ENCODE data around the gene DOCK7.
"Not testable (repeated sequence)": the region's sequence is repeated elsewhere in the genome, so short reads cannot be mapped to it uniquely, and the experiment has no call there.

The DOCK7 gene

DNA sequence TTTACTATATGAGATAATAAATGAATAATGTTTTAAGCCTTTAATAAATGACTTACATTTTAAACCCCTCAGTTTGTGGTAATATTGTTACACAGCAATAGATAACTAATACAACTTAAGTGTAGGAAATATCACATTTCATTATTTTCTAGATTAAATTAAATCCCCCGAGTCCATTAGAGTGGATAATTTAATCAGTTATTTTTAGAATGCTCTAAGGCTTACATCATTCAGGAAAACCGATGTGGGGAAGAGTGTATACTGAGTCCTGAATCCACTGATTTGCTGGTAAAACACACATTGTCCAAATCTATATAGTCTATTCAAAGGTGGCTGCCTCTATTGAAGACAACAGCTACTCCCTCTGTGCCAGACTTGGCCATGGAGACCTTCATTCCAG is 35.7 kb upstream of the DOCK7 start:
- H3K27ac ChIP-seq (ENCODE audit: low read depth in 2 of 2, low read length in 2 of 2): no peak overlapping the region
- no peaks in the 10 kb centered on the region for H3K27me3 ChIP-seq (ENCODE audit: control insufficient read depth in 2 of 2, insufficient read depth in 2 of 2, low read length in 2 of 2)
- peaks cover 13 to 41% of the 10 kb centered on the region in 2 donors for H3K4me1 ChIP-seq (ENCODE audit: control insufficient read depth in 2 of 2, insufficient read depth in 2 of 2, low read length in 2 of 2)
- no peak overlapping the region for H3K9ac ChIP-seq (ENCODE audit: low read depth in 1 of 2, low read length in 2 of 2)
- H3K4me3 ChIP-seq (ENCODE audit: low read length in 2 of 2): no peak overlapping the region
- H3K9me3 ChIP-seq (ENCODE audit: control insufficient read depth in 2 of 2, low read length in 2 of 2): no peaks in the 10 kb centered on the region
- H3K36me3 ChIP-seq (ENCODE audit: control insufficient read depth in 2 of 2, insufficient read depth in 2 of 2, low read length in 2 of 2): no peaks in the 10 kb centered on the region

- H3K4me1 ChIP-seq (ENCODE audit: control insufficient read depth in 2 of 2, insufficient read depth in 2 of 2, low read length in 2 of 2): peaks cover 13 to 40% of the 10 kb centered on the region in 2 donors
- H3K36me3 ChIP-seq (ENCODE audit: control insufficient read depth in 2 of 2, insufficient read depth in 2 of 2, low read length in 2 of 2): no peaks in the 10 kb centered on the region
- no peak overlapping the region for H3K9ac ChIP-seq (ENCODE audit: low read depth in 1 of 2, low read length in 2 of 2)
- H3K27me3 ChIP-seq (ENCODE audit: control insufficient read depth in 2 of 2, insufficient read depth in 2 of 2, low read length in 2 of 2): no peaks in the 10 kb centered on the region
- H3K27ac ChIP-seq (ENCODE audit: low read depth in 2 of 2, low read length in 2 of 2): no peak overlapping the region
- H3K9me3 ChIP-seq (ENCODE audit: control insufficient read depth in 2 of 2, low read length in 2 of 2): no peaks in the 10 kb centered on the region
- H3K4me3 ChIP-seq (ENCODE audit: low read length in 2 of 2): no peak overlapping the region
These were observed 34.6 kb upstream of the DOCK7 start for GRCh38 chr1:62722796-62723195.

DNA sequence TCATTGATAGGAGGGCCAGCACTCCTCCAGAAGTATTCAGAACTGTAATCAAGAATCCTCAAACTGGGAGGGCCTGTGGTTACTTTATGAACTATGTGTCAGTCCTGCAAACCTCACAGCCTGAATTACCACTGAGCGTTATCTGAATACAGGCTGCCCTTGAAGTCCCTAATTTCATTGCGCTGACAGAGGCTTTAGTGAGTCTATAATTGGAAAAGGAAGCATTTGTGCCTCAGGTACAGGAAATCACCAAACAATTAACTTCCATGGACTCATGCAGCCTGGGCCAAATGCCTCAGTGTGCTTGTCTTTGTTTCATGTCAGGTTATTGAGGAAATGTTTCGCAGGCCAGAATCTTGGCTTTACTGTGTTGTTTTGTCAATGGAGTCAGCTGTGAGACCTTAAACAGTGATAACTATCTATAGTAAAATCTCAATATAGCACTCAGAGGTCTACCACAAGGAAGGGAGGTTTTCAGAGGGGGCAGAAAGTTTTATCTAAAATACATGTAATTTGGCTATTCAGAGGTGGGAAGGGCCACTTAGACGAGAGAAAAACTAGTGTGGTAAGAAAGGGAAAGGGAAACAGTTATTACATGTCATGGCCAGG is 32.9 kb upstream of the DOCK7 start:
- Histone ChIP-seq H3K36me3 (ENCODE audit: control insufficient read depth in 2 of 2, insufficient read depth in 2 of 2, low read length in 2 of 2) (no peaks in the 10 kb centered on the region), H3K9ac (ENCODE audit: low read depth in 1 of 2, low read length in 2 of 2) (peak overlapping the region in 1 of 2 donors; percentile 31), H3K4me1 (ENCODE audit: control insufficient read depth in 2 of 2, insufficient read depth in 2 of 2, low read length in 2 of 2) (peaks cover 13 to 34% of the 10 kb centered on the region in 2 donors), H3K9me3 (ENCODE audit: control insufficient read depth in 2 of 2, low read length in 2 of 2) (no peaks in the 10 kb centered on the region), H3K27me3 (ENCODE audit: control insufficient read depth in 2 of 2, insufficient read depth in 2 of 2, low read length in 2 of 2) (no peaks in the 10 kb centered on the region), H3K4me3 (ENCODE audit: low read length in 2 of 2) (peak overlapping the region; percentile 22 to 26), H3K27ac (ENCODE audit: low read depth in 2 of 2, low read length in 2 of 2) (peak overlapping the region; percentile 54 to 76)

- not testable (repeated sequence) for H3K27ac ChIP-seq (ENCODE audit: low read depth in 2 of 2, low read length in 2 of 2); H3K27me3 ChIP-seq (ENCODE audit: control insufficient read depth in 2 of 2, insufficient read depth in 2 of 2, low read length in 2 of 2); H3K9me3 ChIP-seq (ENCODE audit: control insufficient read depth in 2 of 2, low read length in 2 of 2); H3K4me3 ChIP-seq (ENCODE audit: low read length in 2 of 2); H3K9ac ChIP-seq (ENCODE audit: low read depth in 1 of 2, low read length in 2 of 2); H3K36me3 ChIP-seq (ENCODE audit: control insufficient read depth in 2 of 2, insufficient read depth in 2 of 2, low read length in 2 of 2)
- peaks cover 9 to 15% of the 10 kb centered on the region in 2 donors for H3K4me1 ChIP-seq (ENCODE audit: control insufficient read depth in 2 of 2, insufficient read depth in 2 of 2, low read length in 2 of 2)
These were observed 30.2 kb upstream of the DOCK7 start for GRCh38 chr1:62718400-62718799.

GRCh38 chr1:62717483-62717882 is 29.3 kb upstream of the DOCK7 start:
- Histone ChIP-seq H3K9me3 (ENCODE audit: control insufficient read depth in 2 of 2, low read length in 2 of 2) (no peaks in the 10 kb centered on the region), H3K9ac (ENCODE audit: low read depth in 1 of 2, low read length in 2 of 2) (no peak overlapping the region), H3K27ac (ENCODE audit: low read depth in 2 of 2, low read length in 2 of 2) (no peak overlapping the region), H3K36me3 (ENCODE audit: control insufficient read depth in 2 of 2, insufficient read depth in 2 of 2, low read length in 2 of 2) (no peaks in the 10 kb centered on the region), H3K4me3 (ENCODE audit: low read length in 2 of 2) (no peak overlapping the region), H3K27me3 (ENCODE audit: control insufficient read depth in 2 of 2, insufficient read depth in 2 of 2, low read length in 2 of 2) (no peaks in the 10 kb centered on the region), H3K4me1 (ENCODE audit: control insufficient read depth in 2 of 2, insufficient read depth in 2 of 2, low read length in 2 of 2) (peaks cover 8 to 16% of the 10 kb centered on the region in 2 donors)

GRCh38 chr1:62716397-62716796 is 28.2 kb upstream of the DOCK7 start:
- no peak overlapping the region for H3K9ac ChIP-seq (ENCODE audit: low read depth in 1 of 2, low read length in 2 of 2)
- no peaks in the 10 kb centered on the region for H3K27me3 ChIP-seq (ENCODE audit: control insufficient read depth in 2 of 2, insufficient read depth in 2 of 2, low read length in 2 of 2)
- H3K9me3 ChIP-seq (ENCODE audit: control insufficient read depth in 2 of 2, low read length in 2 of 2): no peaks in the 10 kb centered on the region
- H3K4me1 ChIP-seq (ENCODE audit: control insufficient read depth in 2 of 2, insufficient read depth in 2 of 2, low read length in 2 of 2): peaks cover 3 to 14% of the 10 kb centered on the region in 2 donors
- no peaks in the 10 kb centered on the region for H3K36me3 ChIP-seq (ENCODE audit: control insufficient read depth in 2 of 2, insufficient read depth in 2 of 2, low read length in 2 of 2)
- H3K27ac ChIP-seq (ENCODE audit: low read depth in 2 of 2, low read length in 2 of 2): no peak overlapping the region
- no peak overlapping the region for H3K4me3 ChIP-seq (ENCODE audit: low read length in 2 of 2)

DNA sequence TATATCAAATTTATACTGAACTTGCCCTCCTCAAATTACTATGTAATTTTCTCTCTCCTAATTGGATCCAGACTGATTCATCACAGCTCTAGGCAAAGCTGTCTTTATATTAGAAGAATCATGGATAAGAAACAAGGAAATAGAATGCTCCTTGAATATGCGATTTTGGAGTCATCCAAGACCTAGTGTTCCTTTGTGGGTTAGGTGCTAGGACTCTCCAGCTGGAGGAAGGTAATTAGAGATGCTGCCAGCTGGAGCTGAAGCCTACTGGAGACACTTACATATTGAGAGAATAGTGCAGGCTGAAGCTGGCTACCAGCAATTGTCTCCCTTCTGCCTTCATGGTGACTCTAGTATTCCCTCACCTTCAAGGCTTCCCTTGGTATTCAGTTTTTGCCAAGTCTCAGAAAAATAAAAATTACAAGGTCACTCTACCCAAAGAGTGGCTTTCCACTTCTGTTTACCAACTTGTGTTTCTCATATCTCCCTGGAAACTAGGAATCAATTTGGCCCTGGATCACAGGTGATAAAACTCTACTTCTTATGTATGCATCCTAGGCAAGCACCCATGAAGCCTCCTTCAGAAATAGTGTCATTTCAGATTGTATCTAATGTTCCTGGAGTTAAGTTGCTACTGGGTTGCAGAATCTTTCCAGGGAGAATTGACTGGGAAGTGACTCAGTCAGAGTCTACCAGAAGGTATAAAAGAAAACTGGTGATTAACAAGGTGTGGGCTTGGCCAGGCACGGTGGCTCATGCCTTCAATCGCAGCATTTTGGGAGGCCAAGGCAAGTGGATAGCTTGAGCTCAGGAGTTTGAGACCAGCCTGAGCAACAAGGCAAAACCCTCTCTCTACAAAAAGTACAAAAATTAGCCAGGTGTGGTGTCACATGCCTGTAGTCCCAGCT is 24.4 kb upstream of the DOCK7 start:
- Histone ChIP-seq H3K36me3 (ENCODE audit: control insufficient read depth in 2 of 2, insufficient read depth in 2 of 2, low read length in 2 of 2) (no peaks in the 10 kb centered on the region), H3K27ac (ENCODE audit: low read depth in 2 of 2, low read length in 2 of 2) (no peak overlapping the region), H3K4me3 (ENCODE audit: low read length in 2 of 2) (no peak overlapping the region), H3K4me1 (ENCODE audit: control insufficient read depth in 2 of 2, insufficient read depth in 2 of 2, low read length in 2 of 2) (peaks cover 3 to 9% of the 10 kb centered on the region in 2 donors), H3K27me3 (ENCODE audit: control insufficient read depth in 2 of 2, insufficient read depth in 2 of 2, low read length in 2 of 2) (no peaks in the 10 kb centered on the region), H3K9me3 (ENCODE audit: control insufficient read depth in 2 of 2, low read length in 2 of 2) (no peaks in the 10 kb centered on the region), H3K9ac (ENCODE audit: low read depth in 1 of 2, low read length in 2 of 2) (no peak overlapping the region)

GRCh38 chr1:62707744-62708120 is 19.5 kb upstream of the DOCK7 start:
- Histone ChIP-seq H3K27ac (ENCODE audit: low read depth in 2 of 2, low read length in 2 of 2) (peak overlapping the region in 1 of 2 donors; percentile 34), H3K9me3 (ENCODE audit: control insufficient read depth in 2 of 2, low read length in 2 of 2) (no peaks in the 10 kb centered on the region), H3K36me3 (ENCODE audit: control insufficient read depth in 2 of 2, insufficient read depth in 2 of 2, low read length in 2 of 2) (no peaks in the 10 kb centered on the region), H3K4me1 (ENCODE audit: control insufficient read depth in 2 of 2, insufficient read depth in 2 of 2, low read length in 2 of 2) (peaks cover 7 to 24% of the 10 kb centered on the region in 2 donors), H3K9ac (ENCODE audit: low read depth in 1 of 2, low read length in 2 of 2) (no peak overlapping the region), H3K4me3 (ENCODE audit: low read length in 2 of 2) (no peak overlapping the region), H3K27me3 (ENCODE audit: control insufficient read depth in 2 of 2, insufficient read depth in 2 of 2, low read length in 2 of 2) (no peaks in the 10 kb centered on the region)

DNA sequence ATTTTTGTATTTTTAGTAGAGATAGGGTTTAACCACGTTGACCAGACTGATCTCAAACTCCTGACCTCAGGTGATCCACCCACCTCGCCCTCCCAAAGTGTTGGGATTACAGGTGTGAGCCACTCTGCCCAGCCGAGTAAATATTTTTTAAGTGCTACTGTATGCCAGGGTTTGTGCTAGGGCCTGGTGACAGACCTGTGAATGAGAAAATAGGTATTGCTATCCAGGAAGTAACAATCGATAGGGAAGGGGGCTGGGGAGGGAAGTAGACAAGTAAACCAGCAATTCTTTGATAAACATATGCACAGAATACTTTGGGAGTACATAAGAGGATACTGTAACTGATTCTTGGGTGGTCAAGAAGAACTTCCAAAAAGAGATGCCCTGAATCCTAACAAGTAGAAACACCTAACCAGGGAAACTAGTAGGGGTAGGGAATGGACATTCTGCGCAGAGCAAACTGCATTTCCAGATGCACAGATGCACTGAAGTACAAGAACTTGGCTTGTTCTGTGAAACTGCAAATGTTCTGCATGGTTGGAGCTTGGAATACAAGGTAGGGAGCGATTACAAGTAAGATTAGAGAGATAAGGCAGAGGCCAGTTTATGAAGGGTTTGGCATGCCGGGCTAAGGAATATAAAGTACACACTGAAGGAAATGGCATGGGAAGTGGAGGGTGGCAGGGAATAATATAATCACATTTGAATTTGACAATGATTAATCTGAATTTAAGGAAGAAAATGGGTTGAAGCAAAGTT is 19.0 kb upstream of the DOCK7 start:
- Histone ChIP-seq H3K36me3 (ENCODE audit: control insufficient read depth in 2 of 2, insufficient read depth in 2 of 2, low read length in 2 of 2) (no peaks in the 10 kb centered on the region), H3K4me1 (ENCODE audit: control insufficient read depth in 2 of 2, insufficient read depth in 2 of 2, low read length in 2 of 2) (peaks cover 7 to 21% of the 10 kb centered on the region in 2 donors), H3K27ac (ENCODE audit: low read depth in 2 of 2, low read length in 2 of 2) (peak overlapping the region; percentile 38 to 69), H3K9me3 (ENCODE audit: control insufficient read depth in 2 of 2, low read length in 2 of 2) (no peaks in the 10 kb centered on the region), H3K4me3 (ENCODE audit: low read length in 2 of 2) (peak overlapping the region in 1 of 2 donors; percentile 11), H3K27me3 (ENCODE audit: control insufficient read depth in 2 of 2, insufficient read depth in 2 of 2, low read length in 2 of 2) (no peaks in the 10 kb centered on the region), H3K9ac (ENCODE audit: low read depth in 1 of 2, low read length in 2 of 2) (no peak overlapping the region)

- not testable (repeated sequence) for H3K27ac ChIP-seq (ENCODE audit: low read depth in 2 of 2, low read length in 2 of 2); H3K9me3 ChIP-seq (ENCODE audit: control insufficient read depth in 2 of 2, low read length in 2 of 2); H3K9ac ChIP-seq (ENCODE audit: low read depth in 1 of 2, low read length in 2 of 2); H3K4me3 ChIP-seq (ENCODE audit: low read length in 2 of 2); H3K36me3 ChIP-seq (ENCODE audit: control insufficient read depth in 2 of 2, insufficient read depth in 2 of 2, low read length in 2 of 2); H3K27me3 ChIP-seq (ENCODE audit: control insufficient read depth in 2 of 2, insufficient read depth in 2 of 2, low read length in 2 of 2); H3K4me1 ChIP-seq (ENCODE audit: control insufficient read depth in 2 of 2, insufficient read depth in 2 of 2, low read length in 2 of 2)
These were observed 10.0 kb upstream of the DOCK7 start for GRCh38 chr1:62698161-62698560.

Measured in mucosa of rectum (tissue), 2 donors.